Rectal smooth muscle tissue (tissue), 1 donor: ENCODE measurements around the gene TTC28.
"Not testable (repeated sequence)": the region's sequence is repeated elsewhere in the genome, so short reads cannot be mapped to it uniquely, and the experiment has no call there.

ENCODE experiments used
- H3K27ac ChIP-seq: one replicate; pipeline ENCODE4 v1.7.0; 2013; ENCODE audit warnings: low read depth, low read length, inconsistent platforms
- H3K27me3 ChIP-seq: one replicate; pipeline ENCODE4 v1.7.0; 2013; ENCODE audit warnings: low read length; ENCODE audit not compliant: control insufficient read depth, insufficient read depth
- H3K36me3 ChIP-seq: one replicate; pipeline ENCODE4 v1.7.0; 2013; ENCODE audit warnings: low read length; ENCODE audit not compliant: control insufficient read depth, insufficient read depth
- H3K4me1 ChIP-seq: one replicate; pipeline ENCODE4 v1.7.0; 2013; ENCODE audit warnings: low read length; ENCODE audit not compliant: control insufficient read depth, insufficient read depth
- H3K4me3 ChIP-seq: one replicate; pipeline ENCODE4 v1.7.0; 2013; ENCODE audit warnings: low read length
- H3K9ac ChIP-seq: one replicate; pipeline ENCODE4 v1.7.0; 2013; ENCODE audit warnings: low read length

The TTC28 gene

GRCh38 chr22:28529144-28529543 lies 150.5 kb downstream of the TTC28 start:
- H3K4me3 ChIP-seq, H3K9ac ChIP-seq, H3K4me1 ChIP-seq, H3K36me3 ChIP-seq, H3K27me3 ChIP-seq, H3K27ac ChIP-seq: not testable (repeated sequence)

- Histone ChIP-seq H3K4me3 (no peak overlapping the region), H3K27ac (no peak overlapping the region), H3K36me3 (no peaks in the 10 kb centered on the region), H3K9ac (no peak overlapping the region), H3K27me3 (no peaks in the 10 kb centered on the region), H3K4me1 (no peaks in the 10 kb centered on the region)
Observed at GRCh38 chr22:28521451-28521850, 158.2 kb downstream of the TTC28 start.

- H3K9ac ChIP-seq, result no peak overlapping the region
- no peaks in the 10 kb centered on the region for H3K4me1 ChIP-seq
- H3K27me3 ChIP-seq, result no peaks in the 10 kb centered on the region
- no peak overlapping the region for H3K4me3 ChIP-seq
- no peaks in the 10 kb centered on the region for H3K36me3 ChIP-seq
- H3K27ac ChIP-seq, result no peak overlapping the region
Observed at GRCh38 chr22:28514321-28514821, 165.3 kb downstream of the TTC28 start.

- H3K27me3 ChIP-seq, H3K36me3 ChIP-seq, H3K4me1 ChIP-seq, H3K4me3 ChIP-seq, H3K9ac ChIP-seq, H3K27ac ChIP-seq: not testable (repeated sequence)
Observed at GRCh38 chr22:28512387-28512786, 167.3 kb downstream of the TTC28 start.

- Histone ChIP-seq H3K27me3 (no peaks in the 10 kb centered on the region), H3K27ac (no peak overlapping the region), H3K4me1 (no peaks in the 10 kb centered on the region), H3K36me3 (no peaks in the 10 kb centered on the region), H3K9ac (no peak overlapping the region), H3K4me3 (no peak overlapping the region)
Observed at GRCh38 chr22:28507896-28508295, 171.7 kb downstream of the TTC28 start.

GRCh38 chr22:28506150-28506535 lies 173.5 kb downstream of the TTC28 start:
- H3K9ac ChIP-seq, result no peak overlapping the region
- H3K27me3 ChIP-seq, result no peaks in the 10 kb centered on the region
- H3K36me3 ChIP-seq, result no peaks in the 10 kb centered on the region
- H3K4me3 ChIP-seq, result no peak overlapping the region
- H3K27ac ChIP-seq, result no peak overlapping the region
- H3K4me1 ChIP-seq, result no peaks in the 10 kb centered on the region

GRCh38 chr22:28505416-28506149 lies 174.1 kb downstream of the TTC28 start:
- Histone ChIP-seq H3K36me3 (no peaks in the 10 kb centered on the region), H3K27me3 (no peaks in the 10 kb centered on the region), H3K27ac (no peak overlapping the region), H3K4me3 (no peak overlapping the region), H3K4me1 (no peaks in the 10 kb centered on the region), H3K9ac (no peak overlapping the region)

GRCh38 chr22:28500006-28500405 lies 179.6 kb downstream of the TTC28 start:
- H3K9ac ChIP-seq, result no peak overlapping the region
- no peaks in the 10 kb centered on the region for H3K27me3 ChIP-seq
- no peaks in the 10 kb centered on the region for H3K36me3 ChIP-seq
- H3K27ac ChIP-seq, result no peak overlapping the region
- H3K4me3 ChIP-seq, result no peak overlapping the region
- H3K4me1 ChIP-seq, result no peaks in the 10 kb centered on the region

GRCh38 chr22:28498044-28498443 lies 181.6 kb downstream of the TTC28 start:
- no peak overlapping the region for H3K9ac ChIP-seq
- H3K27ac ChIP-seq, result no peak overlapping the region
- no peaks in the 10 kb centered on the region for H3K36me3 ChIP-seq
- no peaks in the 10 kb centered on the region for H3K27me3 ChIP-seq
- H3K4me1 ChIP-seq, result no peaks in the 10 kb centered on the region
- H3K4me3 ChIP-seq, result no peak overlapping the region

GRCh38 chr22:28497188-28497587 lies 182.5 kb downstream of the TTC28 start:
- Histone ChIP-seq H3K4me1 (no peaks in the 10 kb centered on the region), H3K27me3 (no peaks in the 10 kb centered on the region), H3K27ac (no peak overlapping the region), H3K9ac (no peak overlapping the region), H3K36me3 (no peaks in the 10 kb centered on the region), H3K4me3 (no peak overlapping the region)

- not testable (repeated sequence) for H3K27ac ChIP-seq, H3K9ac ChIP-seq, H3K27me3 ChIP-seq, H3K4me1 ChIP-seq, H3K4me3 ChIP-seq, H3K36me3 ChIP-seq
Observed at GRCh38 chr22:28491289-28491688, 188.4 kb downstream of the TTC28 start.

- Histone ChIP-seq H3K9ac (no peak overlapping the region), H3K4me1 (no peaks in the 10 kb centered on the region), H3K4me3 (no peak overlapping the region), H3K36me3 (no peaks in the 10 kb centered on the region), H3K27me3 (no peaks in the 10 kb centered on the region), H3K27ac (no peak overlapping the region)
Observed at GRCh38 chr22:28488825-28489224, 190.8 kb downstream of the TTC28 start.

- H3K27me3 ChIP-seq, result no peaks in the 10 kb centered on the region
- no peak overlapping the region for H3K27ac ChIP-seq
- no peaks in the 10 kb centered on the region for H3K36me3 ChIP-seq
- no peak overlapping the region for H3K9ac ChIP-seq
- no peaks in the 10 kb centered on the region for H3K4me1 ChIP-seq
- H3K4me3 ChIP-seq, result no peak overlapping the region
Observed at GRCh38 chr22:28484662-28485061, 195.0 kb downstream of the TTC28 start.
